Measurements from ENCODE around the gene IMMP2L.
"Not testable (repeated sequence)": the region's sequence is repeated elsewhere in the genome, so short reads cannot be mapped to it uniquely, and the experiment has no call there.

The IMMP2L gene

DNA sequence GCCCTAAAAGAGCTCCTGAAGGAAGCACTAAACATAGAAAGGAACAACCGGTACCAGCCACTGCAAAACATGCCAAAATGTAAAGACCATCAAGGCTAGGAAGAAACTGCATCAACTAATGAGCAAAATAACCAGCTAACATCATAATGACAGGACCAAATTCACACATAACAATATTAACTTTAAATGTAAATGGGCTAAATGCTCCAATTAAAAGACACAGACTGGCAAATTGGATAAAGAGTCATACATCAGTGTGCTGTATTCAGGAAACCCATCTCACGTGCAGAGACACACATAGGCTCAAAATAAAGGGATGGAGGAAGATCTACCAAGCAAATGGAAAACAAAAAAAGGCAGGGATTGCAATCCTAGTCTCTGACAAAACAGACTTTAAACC is 60.5 kb downstream of the IMMP2L start:
- not testable (repeated sequence) for DNase-seq

DNA sequence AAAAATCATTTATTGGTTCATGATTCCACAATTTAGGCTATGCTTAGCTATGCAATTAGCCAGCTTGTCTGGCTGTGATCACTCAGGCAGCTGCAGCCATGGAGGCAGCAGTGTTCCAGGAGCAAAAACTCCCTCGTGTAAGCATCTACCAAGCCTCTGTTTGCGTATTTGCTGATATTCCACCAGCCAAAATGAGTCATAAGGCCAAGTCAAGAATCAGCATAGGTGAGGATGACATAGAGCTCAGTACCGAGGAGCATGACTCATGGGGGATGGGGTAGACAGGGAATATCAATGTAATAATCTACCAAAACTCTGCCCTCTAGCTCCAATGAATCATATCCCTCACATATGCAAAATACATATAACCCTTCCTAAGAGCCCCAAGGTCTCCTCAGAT is 63.3 kb downstream of the IMMP2L start:
- no peak for DNase-seq

DNA sequence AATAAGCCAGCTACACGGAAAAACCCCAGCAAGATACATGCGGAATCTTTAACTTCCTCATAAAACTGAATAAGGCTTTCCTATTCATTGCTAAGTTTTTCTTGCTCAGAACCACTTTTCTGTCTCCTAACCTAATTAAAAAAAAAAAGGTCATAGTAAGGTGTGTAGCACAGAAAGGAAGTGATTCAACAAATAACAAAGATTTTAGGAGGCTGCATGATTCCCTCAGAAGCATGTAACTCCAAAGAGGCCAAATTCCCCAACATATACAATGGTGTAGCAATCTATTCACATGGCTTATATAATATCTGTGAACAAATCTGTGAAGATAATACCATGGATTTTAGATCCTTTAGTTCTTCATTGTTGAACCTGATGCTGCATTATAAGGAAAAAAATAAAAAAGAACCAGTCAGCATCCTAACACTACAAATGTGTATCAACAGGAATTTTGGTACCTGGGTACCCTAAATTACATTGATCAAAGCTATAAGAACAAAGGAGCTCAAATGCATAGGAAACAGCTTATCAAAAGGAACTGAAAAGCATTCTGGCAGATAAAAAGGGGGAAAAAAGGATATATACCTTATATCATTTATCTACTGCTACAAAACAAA is 63.8 kb downstream of the IMMP2L start:
- no peak for DNase-seq

DNA sequence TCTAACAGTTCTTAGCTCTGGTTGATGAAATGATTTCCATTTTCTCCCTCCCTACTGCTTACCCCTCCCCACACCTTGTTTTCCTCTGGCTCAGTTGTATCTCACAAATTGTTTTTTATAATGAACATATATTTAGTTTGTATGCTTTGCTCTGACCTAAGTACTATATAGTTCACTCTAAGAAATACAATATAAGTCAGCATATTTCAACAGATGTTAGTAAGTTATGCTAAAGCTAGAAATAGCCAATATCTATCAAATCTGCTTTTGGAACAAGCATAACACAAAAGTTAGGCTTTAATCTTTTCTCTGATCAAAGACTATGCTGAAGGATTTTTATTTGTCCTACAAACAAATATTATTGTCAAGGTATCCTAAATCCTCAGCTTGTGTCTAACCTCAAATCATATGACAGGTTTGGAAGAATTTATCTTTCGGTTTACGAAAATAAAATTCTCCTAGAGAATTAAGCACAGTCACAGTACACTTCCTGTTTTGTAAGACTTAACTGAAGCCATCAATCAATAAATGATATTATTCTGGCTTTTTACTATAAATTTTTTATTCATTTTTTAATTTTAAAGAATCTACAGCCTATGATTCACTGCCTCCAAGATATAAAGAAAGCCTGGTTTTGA is 67.0 kb downstream of the IMMP2L start:
- no peak for DNase-seq

DNA sequence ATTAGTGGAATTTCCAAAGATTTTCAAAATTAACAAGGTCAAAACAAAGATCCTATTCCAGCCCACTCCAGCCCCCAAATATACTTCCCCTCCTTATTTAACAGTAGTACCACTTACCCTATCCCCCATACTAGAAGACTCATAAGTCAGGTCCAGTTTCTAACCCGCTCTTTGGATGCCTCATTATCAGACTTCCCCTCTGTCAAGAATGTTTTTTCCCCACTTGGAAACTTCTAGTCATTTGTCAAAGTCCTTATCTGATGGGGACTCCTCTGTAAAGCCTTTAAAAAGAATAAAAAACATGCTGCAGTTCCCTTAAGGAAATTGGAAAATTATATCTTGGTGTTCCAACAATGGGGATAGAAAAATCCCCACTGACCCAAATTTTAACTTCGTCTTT is 70.1 kb downstream of the IMMP2L start:
- DNase-seq, result no peak

DNA sequence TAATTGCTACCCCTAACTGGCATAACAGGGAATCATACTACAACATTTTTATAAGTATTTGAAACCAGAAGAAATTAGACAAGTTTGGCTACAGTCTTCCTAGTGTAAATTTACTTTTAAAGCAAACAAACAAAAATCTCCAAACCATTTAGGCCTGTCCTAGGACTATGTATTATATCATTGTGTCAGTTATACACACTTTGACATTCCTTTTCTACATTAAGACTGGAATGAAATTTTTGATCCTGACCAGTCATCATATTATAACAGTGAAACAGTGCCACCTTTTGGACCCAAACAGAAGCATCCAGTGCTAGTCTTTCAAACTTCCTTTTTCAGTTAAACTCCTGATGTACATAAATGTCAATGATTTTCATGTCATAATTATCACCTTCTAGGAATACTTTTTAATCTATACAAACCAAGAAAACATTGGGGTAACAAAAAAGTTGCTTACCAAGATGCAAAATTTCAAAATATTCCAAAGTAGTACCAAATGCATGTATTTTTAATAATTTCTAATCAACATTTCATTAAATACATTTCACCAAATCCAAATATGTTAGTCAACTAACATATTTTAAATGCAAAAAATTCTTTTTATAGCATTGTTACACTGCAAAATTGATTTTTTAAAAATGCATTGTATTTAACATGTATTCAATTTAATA is 75.7 kb downstream of the IMMP2L start:
- DNase-seq, result peak in 1 of 2 experiments; percentile 7

DNA sequence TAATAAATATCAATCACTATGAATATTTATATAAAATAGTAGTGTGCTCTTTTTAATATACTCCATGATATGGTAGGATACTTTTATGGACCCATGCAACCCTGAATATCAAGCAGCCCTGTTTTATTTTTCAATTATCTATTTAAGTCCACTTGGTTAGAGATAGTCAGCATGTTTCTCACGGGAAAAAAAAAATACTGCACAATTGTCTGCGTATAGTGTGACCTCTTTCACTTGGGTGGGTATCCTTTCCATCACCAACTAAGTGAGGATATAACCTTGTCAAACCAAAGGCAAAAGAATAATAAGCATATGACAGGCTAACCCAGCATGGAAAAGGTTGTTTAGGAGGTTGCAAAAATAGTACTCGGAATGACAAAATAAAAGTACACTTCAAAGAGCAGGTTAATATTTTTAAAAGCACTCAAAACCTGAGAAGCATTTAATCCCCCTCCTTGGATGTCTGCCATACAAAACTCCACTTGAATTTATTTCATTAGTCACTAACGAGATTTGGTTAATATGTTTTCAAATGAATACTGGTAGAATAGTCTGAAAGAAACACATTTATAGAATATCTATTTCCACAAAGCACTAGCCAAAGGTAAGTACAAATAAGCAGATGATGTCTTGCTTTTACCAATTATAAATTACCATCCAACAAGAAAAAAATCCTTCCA is 76.5 kb downstream of the IMMP2L start:
- no peak for DNase-seq

DNA sequence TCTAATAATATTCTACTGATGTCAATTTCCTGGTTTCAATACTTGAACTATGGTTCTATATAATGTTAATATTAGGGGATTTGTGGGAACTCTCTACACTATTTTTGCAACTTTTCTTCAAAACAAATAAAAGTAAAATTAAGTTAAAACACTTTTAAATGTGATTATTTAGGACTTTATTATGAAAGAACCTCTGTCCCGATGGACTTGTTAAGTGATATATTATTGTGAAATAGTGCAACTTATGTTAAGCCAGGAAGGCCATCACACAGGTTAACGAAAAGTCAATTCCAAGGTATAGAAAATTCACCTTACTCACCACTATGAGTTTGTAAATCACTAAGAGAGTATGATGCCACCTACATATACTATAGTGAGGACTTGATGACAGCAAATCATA is 79.2 kb downstream of the IMMP2L start:
- no peak for DNase-seq

DNA sequence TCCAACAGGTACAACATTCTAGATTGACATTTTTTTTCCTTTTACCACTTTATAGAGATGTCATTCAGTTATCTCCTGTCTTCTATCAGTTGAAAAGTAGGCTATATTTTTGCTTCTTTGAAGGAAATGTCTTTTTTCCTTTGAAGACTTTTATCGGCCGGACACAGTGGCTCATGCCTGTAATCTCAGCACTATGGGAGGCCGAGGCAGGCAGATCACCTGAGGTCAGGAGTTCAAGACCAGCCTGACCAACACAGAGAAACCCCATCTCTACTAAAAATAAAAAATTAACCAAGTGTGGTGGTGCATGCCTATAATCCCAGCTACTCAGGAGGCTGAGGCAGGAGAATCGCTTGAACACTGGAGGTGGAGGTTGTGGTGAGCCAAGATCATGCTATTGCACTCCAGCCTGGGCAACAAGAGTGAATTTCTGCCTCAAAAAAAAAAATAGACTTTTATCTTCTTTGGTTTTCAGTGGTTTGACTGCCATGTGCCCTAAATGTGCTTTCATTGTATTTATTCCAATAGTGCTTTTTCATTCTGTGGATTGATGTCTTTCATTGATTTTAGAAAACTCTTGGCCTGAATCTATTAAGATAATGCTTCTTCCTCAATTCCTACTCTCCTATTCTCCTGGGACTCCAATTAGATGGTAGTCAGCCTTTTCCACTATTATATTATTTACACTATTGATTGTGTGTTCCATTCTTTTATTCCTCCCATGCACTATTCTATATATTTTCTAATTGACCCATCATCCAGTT is 84.6 kb downstream of the IMMP2L start:
- no peak for DNase-seq

DNA sequence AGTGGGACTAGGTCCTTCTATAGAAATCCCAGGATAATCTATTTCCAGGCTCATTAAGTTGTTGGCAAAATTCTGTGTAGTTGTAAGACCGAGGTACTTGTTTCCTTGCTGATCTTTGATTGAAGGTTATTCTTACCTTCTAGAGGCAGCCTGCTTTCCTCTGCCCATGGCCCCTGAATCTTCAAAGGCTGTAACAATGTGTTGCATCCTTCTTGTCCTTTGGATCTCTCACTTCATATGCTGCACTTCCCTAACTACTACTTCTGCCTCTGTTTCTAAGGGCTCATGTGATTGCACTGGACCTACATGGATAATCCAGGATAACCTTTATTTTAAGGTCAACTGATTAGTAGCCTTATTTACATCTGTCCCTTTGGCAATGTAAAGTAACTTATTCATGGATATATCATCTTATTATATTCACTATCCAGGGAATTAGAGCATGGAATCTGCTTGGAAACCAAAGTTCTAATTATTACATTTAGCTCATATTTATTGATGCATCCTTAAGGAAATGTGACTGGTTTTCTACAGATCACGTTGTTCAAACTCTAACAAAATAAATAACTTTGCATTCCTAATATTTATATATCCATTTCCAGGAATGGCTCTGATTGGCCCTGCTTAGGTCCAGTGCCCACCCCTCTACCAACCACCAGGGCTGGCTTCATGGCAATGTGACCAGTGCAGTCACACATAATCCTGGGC is 85.6 kb downstream of the IMMP2L start:
- no peak for DNase-seq

DNA sequence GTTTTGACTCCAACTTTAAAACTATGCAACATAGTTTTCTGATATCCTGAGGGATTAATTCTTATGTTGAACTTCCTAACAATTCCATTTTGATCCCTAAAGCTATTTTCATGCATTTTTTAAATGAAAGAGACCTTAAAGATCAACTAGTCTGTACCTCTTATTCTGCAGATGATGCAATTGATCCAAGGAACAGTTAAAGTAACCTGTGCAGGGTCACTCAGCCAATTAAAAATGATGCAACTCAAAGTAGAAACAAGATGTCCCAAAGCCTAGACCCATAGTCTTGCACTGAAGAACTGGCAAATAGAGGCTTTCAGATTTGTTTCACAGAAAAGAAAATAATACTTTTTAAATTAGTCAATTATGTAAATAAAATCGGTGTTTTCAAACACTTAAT is 86.3 kb downstream of the IMMP2L start:
- no peak for DNase-seq

DNA sequence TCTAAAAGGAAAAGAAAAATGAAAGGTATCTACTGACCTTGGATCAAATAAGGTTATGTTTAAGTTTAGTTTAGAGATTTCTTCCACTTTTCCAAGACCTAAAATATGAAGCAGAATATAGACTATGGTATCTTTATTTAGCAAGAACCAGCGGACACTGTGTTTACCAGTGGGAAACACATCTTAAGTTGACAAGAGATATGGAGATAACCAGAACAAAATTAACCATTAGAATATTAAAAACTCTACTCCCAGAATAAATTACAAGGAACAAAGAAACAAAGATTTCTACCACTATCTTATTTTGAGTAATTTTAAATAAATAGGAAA is 86.9 kb downstream of the IMMP2L start:
- no peak for DNase-seq

DNA sequence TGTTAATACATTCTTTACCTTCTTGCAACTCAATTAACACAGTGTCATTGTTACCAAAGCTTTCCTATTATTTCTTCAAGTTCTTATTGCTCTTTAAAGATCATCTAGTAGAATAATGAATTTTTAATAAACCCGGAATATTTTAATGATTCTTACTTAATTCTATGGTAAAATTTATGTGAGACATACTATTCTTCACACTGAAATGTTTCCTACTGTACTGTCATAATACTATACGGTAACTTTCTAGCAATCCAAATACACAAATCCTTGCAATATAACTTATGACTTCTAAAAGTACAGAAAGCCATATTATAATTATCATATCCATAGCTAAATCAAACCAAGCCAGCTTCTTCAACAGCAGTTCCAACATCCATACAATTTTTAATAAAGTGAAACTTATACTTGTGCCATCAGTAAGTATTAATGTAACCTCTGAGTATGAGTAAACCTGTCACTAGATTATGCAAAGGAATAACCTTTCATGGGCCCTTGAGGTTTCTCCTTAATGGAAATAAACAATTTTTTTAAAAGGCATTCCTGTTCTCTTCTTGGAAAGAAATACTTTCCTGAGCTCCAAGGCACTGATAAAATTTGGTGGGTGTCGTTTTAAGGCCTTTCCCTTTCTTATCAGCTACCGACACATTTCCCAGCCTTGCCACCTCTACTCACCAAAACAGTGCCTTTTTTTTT is 87.4 kb downstream of the IMMP2L start:
- DNase-seq, result no peak

DNA sequence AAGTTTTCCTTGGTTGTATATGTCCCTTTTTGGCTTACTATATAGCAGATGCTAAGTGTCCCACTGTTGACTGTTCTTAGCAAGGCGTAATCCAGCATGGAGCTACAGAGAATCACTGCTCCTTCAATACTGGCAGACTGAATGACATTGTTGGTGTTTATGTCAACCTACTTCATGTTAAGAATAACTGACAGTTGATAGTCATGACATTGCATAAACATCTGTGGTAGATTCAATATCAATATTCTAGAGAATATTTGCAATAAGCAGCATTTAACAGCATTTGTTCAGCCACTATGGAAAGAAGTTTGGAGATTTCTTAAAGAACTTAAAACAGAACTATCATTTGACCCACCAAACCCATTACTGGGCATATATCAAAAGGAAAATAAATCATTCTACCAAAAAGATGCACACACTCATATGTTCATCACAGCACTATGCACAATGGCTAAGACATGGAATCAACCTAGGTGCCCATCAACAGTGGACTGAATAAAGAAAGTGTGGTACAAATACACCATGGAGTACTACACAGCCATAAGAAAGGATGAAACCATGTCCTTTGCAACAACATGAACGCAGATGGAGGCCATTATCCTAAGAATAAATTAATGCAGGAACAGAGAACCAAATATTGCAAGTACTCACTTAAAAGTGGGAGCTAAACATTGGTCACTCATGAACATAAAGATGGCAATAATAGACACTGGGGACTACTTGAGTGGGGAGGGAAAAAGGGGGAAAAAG is 88.7 kb downstream of the IMMP2L start:
- DNase-seq, result no peak

DNA sequence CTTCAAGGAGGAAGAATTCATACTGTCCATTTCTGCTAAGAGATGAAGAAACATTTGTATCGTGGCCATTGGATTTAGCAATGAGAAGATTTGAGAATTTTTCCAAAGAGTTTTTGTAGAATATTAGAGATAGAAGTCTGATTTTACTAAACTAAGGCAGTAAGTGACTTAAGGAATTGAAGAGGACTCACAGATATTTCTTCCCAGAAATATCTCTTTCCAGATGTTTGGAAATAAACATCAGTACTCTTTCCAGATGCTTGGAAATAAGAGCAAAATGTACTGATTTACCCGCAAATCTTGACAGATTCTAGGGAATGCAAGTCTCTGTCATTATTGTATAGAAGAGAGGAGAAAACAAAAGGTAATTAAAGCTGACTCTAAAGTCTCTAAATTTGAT is 91.3 kb downstream of the IMMP2L start:
- no peak for DNase-seq

DNA sequence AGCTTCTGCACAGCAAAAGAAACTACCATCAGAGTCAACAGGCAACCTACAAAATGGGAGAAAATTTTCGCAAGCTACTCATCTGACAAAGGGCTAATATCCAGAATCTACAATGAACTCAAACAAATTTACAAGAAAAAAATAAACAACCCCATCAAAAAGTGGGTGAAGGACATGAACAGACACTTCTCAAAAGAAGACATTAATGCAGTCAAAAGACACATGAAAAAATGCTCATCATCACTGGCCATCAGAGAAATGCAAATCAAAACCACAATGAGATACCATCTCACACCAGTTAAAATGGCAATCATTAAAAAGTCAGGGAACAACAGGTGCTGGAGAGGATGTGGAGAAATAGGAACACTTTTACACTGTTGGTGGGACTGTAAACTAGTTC is 92.4 kb downstream of the IMMP2L start:
- not testable (repeated sequence) for DNase-seq

DNA sequence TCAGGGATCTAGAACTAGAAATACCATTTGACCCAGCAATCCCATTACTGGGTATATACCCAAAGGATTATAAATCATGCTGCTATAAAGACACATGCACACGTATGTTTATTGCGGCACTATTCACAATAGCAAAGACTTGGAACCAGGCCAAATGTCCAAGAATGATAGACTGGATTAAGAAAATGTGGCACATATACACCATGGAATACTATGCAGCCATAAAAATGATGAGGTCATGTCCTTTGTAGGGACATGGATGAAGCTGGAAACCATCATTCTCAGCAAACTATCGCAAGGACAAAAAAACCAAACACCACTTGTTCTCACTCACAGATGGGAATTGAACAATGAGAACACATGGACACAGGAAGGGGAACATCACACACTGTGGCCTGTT is 96.5 kb downstream of the IMMP2L start:
- not testable (repeated sequence) for DNase-seq

DNA sequence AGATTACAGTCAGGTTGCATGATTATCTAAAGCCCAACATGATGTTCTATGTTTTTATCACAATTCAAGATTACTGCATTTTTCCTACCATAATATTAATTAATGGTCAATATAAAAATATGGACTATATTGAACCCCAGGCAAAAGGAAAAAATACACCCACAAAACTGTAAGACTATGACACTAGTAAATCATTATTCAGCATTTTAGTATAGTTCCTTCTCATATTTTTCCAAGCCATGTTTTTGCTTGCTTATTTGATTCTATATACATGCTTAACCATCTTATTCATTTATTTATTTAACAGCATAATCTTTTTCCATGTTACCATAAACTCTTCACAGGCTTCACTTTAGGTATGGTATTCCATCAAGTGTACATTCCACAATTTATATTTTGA is 101.6 kb downstream of the IMMP2L start:
- DNase-seq, result no peak

DNA sequence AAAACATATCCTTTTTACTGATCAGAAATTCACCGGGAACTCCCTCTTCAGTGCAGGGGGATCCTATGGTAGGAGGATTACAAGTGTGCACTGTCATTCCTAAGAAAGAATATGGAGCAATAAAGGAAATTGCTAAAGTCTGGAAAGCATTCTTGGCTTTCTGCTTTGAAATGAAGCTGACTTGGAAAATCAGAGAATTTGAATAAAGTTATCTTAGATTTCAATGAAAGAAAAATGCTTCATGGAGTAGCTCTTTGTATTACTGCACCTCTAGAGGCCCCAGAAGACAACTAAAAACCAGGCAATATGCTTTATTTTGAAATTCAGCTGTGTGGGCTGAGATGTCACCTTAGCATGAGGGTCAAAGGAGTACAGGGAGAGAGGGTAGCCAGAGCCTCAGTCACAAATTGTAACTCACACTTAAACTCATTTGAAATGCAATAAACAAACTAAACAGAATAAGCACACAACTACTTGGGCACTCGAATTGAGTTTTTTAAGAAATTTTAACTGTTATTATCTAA is 102.5 kb downstream of the IMMP2L start:
- no peak for DNase-seq

DNA sequence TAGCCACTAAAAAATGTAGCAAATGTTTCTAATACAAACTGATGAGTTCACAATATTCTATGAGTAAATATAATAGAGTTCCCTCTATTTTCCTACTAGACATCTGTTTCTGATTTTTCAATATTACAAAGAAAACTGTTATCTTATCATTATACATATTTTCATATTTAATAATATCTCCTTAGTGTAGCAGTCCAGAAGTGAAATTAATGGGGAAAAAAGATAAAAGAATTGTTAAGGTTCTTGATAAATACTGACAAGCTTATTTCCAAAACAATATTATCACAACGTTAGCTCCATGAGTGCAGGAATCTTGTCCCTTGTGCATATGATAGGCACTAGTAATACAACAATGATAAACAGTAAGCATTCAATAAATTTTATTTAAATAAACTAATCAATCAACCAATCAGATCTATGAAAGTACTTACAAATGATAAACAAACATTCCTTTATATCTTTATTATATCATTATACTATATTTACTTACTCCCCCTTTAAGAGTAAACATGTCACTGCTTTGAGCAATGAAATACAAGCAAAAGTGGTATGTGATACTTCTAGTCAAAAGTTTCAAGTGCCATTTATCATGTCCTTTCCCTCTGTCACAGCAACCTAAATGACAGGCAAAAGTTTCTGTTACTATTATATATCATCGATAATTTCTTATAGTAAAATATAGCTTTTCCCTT is 103.1 kb downstream of the IMMP2L start:
- no peak for DNase-seq

Measured in cerebellar nuclear complex (tissue), 1 donor.